ENCODE data around the gene ACKR3.
A peak's percentile ranks its signal among the peaks of the same experiment; 100 is the strongest.

The ACKR3 gene

DNA sequence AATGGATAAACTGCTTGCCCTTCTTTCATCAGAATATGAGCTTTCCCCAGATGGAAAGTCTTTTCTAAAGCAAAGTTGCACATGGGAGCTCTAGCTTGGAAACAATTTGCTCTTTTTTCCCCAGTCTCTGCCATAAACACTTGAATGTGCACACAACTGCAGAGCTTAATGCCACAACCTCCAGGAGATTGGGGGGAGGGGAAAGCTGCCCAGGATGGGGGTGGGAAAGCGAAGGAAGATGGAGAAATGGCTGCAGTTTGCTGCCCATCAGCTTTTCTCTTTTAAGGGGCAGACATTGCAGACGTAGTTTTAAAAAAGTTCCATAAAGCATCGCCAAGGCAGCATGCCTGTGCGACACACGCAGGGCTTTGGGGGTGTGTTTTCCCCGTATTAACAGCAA, 1.5 kb downstream of the ACKR3 start:
- peaks cover 25% of the 10 kb centered on the region for H3K27me3 ChIP-seq (ENCODE audit: control insufficient read depth, insufficient read depth, low read length)
- peaks cover 48% of the 10 kb centered on the region for H3K4me1 ChIP-seq (ENCODE audit: control insufficient read depth, insufficient read depth, low read length)
- peak overlapping the region; percentile 45 for H3K4me3 ChIP-seq (ENCODE audit: low read depth, low read length)
- no peak overlapping the region for H3K27ac ChIP-seq (ENCODE audit: low read depth, low read length)
- no peak overlapping the region for H3K9ac ChIP-seq (ENCODE audit: low read depth, low read length)
- H3K36me3 ChIP-seq (ENCODE audit: control insufficient read depth, insufficient read depth, low read length) = no peaks in the 10 kb centered on the region
- H3K9me3 ChIP-seq (ENCODE audit: control insufficient read depth, insufficient read depth, low read length) = no peaks in the 10 kb centered on the region

- H3K4me1 ChIP-seq (ENCODE audit: control insufficient read depth, insufficient read depth, low read length) = peaks cover 51% of the 10 kb centered on the region
- no peaks in the 10 kb centered on the region for H3K36me3 ChIP-seq (ENCODE audit: control insufficient read depth, insufficient read depth, low read length)
- no peak overlapping the region for H3K9ac ChIP-seq (ENCODE audit: low read depth, low read length)
- no peaks in the 10 kb centered on the region for H3K9me3 ChIP-seq (ENCODE audit: control insufficient read depth, insufficient read depth, low read length)
- H3K27me3 ChIP-seq (ENCODE audit: control insufficient read depth, insufficient read depth, low read length) = peaks cover 20% of the 10 kb centered on the region
- no peak overlapping the region for H3K27ac ChIP-seq (ENCODE audit: low read depth, low read length)
- H3K4me3 ChIP-seq (ENCODE audit: low read depth, low read length) = no peak overlapping the region
These were observed 2.9 kb downstream of the ACKR3 start for GRCh38 chr2:236572482-236572881.

DNA sequence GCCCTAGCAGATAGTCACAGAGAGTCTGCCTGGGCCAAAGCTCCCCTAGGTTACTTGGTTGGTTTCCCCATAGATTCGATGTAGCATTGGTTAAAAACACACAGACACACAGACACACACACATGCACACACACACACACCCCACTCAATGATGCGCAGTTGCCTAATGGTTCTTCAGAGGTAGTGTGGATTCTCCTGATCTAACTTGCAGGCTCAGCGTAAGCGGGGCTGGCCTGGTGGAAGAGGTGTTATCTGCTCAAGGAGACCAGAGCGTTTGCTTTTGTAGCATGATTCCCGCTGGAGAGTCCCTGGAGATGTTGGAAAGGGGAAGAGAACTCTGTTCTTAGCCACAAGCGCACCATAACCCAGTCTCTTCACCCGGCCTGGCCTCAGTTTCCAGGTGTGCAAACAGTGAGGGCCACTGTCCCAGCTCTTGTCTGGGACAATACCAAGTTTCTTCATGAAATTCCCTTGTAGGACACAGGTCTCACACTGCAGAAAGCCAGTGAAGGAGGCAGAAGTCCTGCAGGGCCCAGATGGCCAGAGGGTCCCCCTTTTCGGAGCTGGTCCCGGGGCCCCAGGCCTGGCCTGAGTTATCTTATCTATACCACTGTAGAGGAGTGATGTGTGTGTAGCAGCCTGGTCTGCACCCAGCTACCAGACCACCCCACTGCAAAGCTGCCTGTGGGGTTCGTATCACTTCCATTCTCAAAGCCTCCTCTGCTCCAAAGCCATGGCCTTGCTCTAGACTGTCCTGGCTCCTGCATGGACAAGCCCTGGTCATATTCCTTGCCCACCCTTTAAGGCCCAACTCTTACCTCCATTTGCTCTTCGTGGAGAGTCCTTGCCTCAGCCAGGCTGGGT, 3.7 kb downstream of the ACKR3 start:
- Histone ChIP-seq H3K4me1 (ENCODE audit: control insufficient read depth, insufficient read depth, low read length) (peaks cover 48% of the 10 kb centered on the region), H3K4me3 (ENCODE audit: low read depth, low read length) (no peak overlapping the region), H3K27me3 (ENCODE audit: control insufficient read depth, insufficient read depth, low read length) (peaks cover 12% of the 10 kb centered on the region)

DNA sequence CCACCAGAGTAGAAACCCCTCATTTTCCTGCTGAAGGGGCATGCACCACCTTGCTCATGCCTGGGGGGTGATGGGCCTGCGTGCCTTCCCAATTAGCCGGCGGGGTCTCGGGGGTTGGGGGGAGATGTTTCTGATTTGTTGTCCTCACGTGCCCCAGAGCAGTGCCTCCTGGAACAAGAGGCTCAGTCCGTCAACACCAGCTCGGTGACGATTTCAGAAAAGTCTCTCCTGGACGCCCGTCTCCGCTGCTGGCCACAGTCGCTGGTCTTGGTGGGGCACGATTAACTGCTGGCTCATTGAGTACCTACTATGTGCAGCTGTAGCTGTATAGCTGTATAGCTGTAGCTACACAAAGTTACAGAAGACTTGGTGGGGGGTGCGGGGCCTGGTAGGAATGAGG, 4.4 kb downstream of the ACKR3 start:
- no peak overlapping the region for H3K27ac ChIP-seq (ENCODE audit: low read depth, low read length)
- H3K9me3 ChIP-seq (ENCODE audit: control insufficient read depth, insufficient read depth, low read length) = no peaks in the 10 kb centered on the region
- no peak overlapping the region for H3K4me3 ChIP-seq (ENCODE audit: low read depth, low read length)
- H3K9ac ChIP-seq (ENCODE audit: low read depth, low read length) = no peak overlapping the region
- peaks cover 5% of the 10 kb centered on the region for H3K27me3 ChIP-seq (ENCODE audit: control insufficient read depth, insufficient read depth, low read length)
- peaks cover 45% of the 10 kb centered on the region for H3K4me1 ChIP-seq (ENCODE audit: control insufficient read depth, insufficient read depth, low read length)
- H3K36me3 ChIP-seq (ENCODE audit: control insufficient read depth, insufficient read depth, low read length) = no peaks in the 10 kb centered on the region

More for the DNA sequence above, 3.7 kb downstream of the ACKR3 start:
- Histone ChIP-seq H3K36me3 (ENCODE audit: control insufficient read depth, insufficient read depth, low read length) (no peaks in the 10 kb centered on the region), H3K27ac (ENCODE audit: low read depth, low read length) (no peak overlapping the region), H3K9me3 (ENCODE audit: control insufficient read depth, insufficient read depth, low read length) (no peaks in the 10 kb centered on the region), H3K9ac (ENCODE audit: low read depth, low read length) (no peak overlapping the region)

GRCh38 chr2:236574424-236575145, 5.0 kb downstream of the ACKR3 start:
- Histone ChIP-seq H3K9me3 (ENCODE audit: control insufficient read depth, insufficient read depth, low read length) (no peaks in the 10 kb centered on the region), H3K36me3 (ENCODE audit: control insufficient read depth, insufficient read depth, low read length) (no peaks in the 10 kb centered on the region), H3K27ac (ENCODE audit: low read depth, low read length) (no peak overlapping the region), H3K9ac (ENCODE audit: low read depth, low read length) (no peak overlapping the region), H3K4me1 (ENCODE audit: control insufficient read depth, insufficient read depth, low read length) (peaks cover 42% of the 10 kb centered on the region), H3K27me3 (ENCODE audit: control insufficient read depth, insufficient read depth, low read length) (no peaks in the 10 kb centered on the region), H3K4me3 (ENCODE audit: low read depth, low read length) (no peak overlapping the region)

DNA sequence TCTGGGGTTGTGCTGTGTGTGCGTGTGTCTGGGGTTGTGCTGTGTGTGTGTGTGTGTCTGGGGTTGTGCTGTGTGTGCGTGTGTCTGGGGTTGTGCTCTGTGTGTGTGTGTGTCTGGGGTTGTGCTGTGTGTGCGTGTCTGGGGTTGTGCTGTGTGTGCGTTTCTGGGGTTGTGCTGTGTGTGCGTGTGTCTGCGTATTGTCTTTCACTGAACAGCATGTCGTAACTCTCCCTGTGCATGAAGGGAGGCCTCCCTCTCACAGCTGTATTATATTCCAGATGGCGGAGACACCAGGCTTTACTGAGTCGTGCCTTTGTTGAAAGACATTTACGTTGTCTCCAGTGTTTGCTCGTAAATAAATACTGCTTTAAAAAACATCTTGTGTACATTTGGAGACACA, 5.9 kb downstream of the ACKR3 start:
- Histone ChIP-seq H3K36me3 (ENCODE audit: control insufficient read depth, insufficient read depth, low read length) (no peaks in the 10 kb centered on the region), H3K4me3 (ENCODE audit: low read depth, low read length) (no peak overlapping the region), H3K4me1 (ENCODE audit: control insufficient read depth, insufficient read depth, low read length) (peaks cover 34% of the 10 kb centered on the region), H3K9me3 (ENCODE audit: control insufficient read depth, insufficient read depth, low read length) (no peaks in the 10 kb centered on the region), H3K27ac (ENCODE audit: low read depth, low read length) (no peak overlapping the region), H3K27me3 (ENCODE audit: control insufficient read depth, insufficient read depth, low read length) (no peaks in the 10 kb centered on the region), H3K9ac (ENCODE audit: low read depth, low read length) (no peak overlapping the region)

DNA sequence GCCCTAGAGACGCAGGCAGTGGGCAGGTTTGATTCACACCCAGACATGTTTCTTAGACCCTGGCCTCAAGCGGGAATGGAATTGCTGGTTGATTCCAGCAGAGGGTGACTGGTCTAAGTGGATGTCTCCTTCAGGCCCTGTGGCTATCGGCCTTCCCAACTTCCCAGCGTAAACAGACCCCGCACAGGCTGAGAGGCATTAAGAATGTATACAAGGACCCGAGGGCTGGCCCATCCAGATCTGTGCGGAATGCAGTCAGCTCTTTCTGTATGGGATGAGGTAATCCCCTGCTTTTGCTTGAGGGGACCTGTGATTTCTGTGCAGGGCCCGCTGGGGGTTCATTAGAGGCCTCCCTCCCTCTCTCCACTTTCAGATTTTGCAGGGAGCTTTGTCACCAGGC, 6.5 kb downstream of the ACKR3 start:
- H3K27me3 ChIP-seq (ENCODE audit: control insufficient read depth, insufficient read depth, low read length) = no peaks in the 10 kb centered on the region
- no peak overlapping the region for H3K9ac ChIP-seq (ENCODE audit: low read depth, low read length)
- peak overlapping the region; percentile 36 for H3K27ac ChIP-seq (ENCODE audit: low read depth, low read length)

GRCh38 chr2:236576953-236577352, 7.3 kb downstream of the ACKR3 start:
- Histone ChIP-seq H3K9me3 (ENCODE audit: control insufficient read depth, insufficient read depth, low read length) (no peaks in the 10 kb centered on the region), H3K4me3 (ENCODE audit: low read depth, low read length) (no peak overlapping the region), H3K27me3 (ENCODE audit: control insufficient read depth, insufficient read depth, low read length) (no peaks in the 10 kb centered on the region), H3K9ac (ENCODE audit: low read depth, low read length) (no peak overlapping the region), H3K36me3 (ENCODE audit: control insufficient read depth, insufficient read depth, low read length) (no peaks in the 10 kb centered on the region), H3K4me1 (ENCODE audit: control insufficient read depth, insufficient read depth, low read length) (peaks cover 20% of the 10 kb centered on the region), H3K27ac (ENCODE audit: low read depth, low read length) (no peak overlapping the region)

More for the DNA sequence above, 6.5 kb downstream of the ACKR3 start:
- H3K36me3 ChIP-seq (ENCODE audit: control insufficient read depth, insufficient read depth, low read length) = no peaks in the 10 kb centered on the region
- H3K4me3 ChIP-seq (ENCODE audit: low read depth, low read length) = no peak overlapping the region
- peaks cover 28% of the 10 kb centered on the region for H3K4me1 ChIP-seq (ENCODE audit: control insufficient read depth, insufficient read depth, low read length)
- H3K9me3 ChIP-seq (ENCODE audit: control insufficient read depth, insufficient read depth, low read length) = no peaks in the 10 kb centered on the region

- no peaks in the 10 kb centered on the region for H3K36me3 ChIP-seq (ENCODE audit: control insufficient read depth, insufficient read depth, low read length)
- H3K27me3 ChIP-seq (ENCODE audit: control insufficient read depth, insufficient read depth, low read length) = no peaks in the 10 kb centered on the region
- H3K4me3 ChIP-seq (ENCODE audit: low read depth, low read length) = no peak overlapping the region
- H3K9me3 ChIP-seq (ENCODE audit: control insufficient read depth, insufficient read depth, low read length) = no peaks in the 10 kb centered on the region
- H3K27ac ChIP-seq (ENCODE audit: low read depth, low read length) = no peak overlapping the region
- peaks cover 12% of the 10 kb centered on the region for H3K4me1 ChIP-seq (ENCODE audit: control insufficient read depth, insufficient read depth, low read length)
- H3K9ac ChIP-seq (ENCODE audit: low read depth, low read length) = no peak overlapping the region
These were observed 8.1 kb downstream of the ACKR3 start for GRCh38 chr2:236577481-236578410.

- no peaks in the 10 kb centered on the region for H3K27me3 ChIP-seq (ENCODE audit: control insufficient read depth, insufficient read depth, low read length)
- H3K9ac ChIP-seq (ENCODE audit: low read depth, low read length) = no peak overlapping the region
- peak overlapping the region; percentile 46 for H3K27ac ChIP-seq (ENCODE audit: low read depth, low read length)
- no peak overlapping the region for H3K4me3 ChIP-seq (ENCODE audit: low read depth, low read length)
- no peaks in the 10 kb centered on the region for H3K36me3 ChIP-seq (ENCODE audit: control insufficient read depth, insufficient read depth, low read length)
- peaks cover 11% of the 10 kb centered on the region for H3K4me1 ChIP-seq (ENCODE audit: control insufficient read depth, insufficient read depth, low read length)
- no peaks in the 10 kb centered on the region for H3K9me3 ChIP-seq (ENCODE audit: control insufficient read depth, insufficient read depth, low read length)
These were observed 8.8 kb downstream of the ACKR3 start for GRCh38 chr2:236578411-236578846.

Measured in HUES48 (cell line).